ENCODE data around the gene ARGLU1.

The ARGLU1 gene

GRCh38 chr13:106505295-106505694 lies 62.6 kb downstream of the ARGLU1 start:
- DNase-seq (ENCODE audit: extremely low read depth, low read depth): no peak
- TF ChIP-seq, protein P1, sequence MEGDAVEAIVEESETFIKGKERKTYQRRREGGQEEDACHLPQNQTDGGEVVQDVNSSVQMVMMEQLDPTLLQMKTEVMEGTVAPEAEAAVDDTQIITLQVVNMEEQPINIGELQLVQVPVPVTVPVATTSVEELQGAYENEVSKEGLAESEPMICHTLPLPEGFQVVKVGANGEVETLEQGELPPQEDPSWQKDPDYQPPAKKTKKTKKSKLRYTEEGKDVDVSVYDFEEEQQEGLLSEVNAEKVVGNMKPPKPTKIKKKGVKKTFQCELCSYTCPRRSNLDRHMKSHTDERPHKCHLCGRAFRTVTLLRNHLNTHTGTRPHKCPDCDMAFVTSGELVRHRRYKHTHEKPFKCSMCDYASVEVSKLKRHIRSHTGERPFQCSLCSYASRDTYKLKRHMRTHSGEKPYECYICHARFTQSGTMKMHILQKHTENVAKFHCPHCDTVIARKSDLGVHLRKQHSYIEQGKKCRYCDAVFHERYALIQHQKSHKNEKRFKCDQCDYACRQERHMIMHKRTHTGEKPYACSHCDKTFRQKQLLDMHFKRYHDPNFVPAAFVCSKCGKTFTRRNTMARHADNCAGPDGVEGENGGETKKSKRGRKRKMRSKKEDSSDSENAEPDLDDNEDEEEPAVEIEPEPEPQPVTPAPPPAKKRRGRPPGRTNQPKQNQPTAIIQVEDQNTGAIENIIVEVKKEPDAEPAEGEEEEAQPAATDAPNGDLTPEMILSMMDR (IDR thresholded peaks at IDR 0.05; ENCODE audit: low read depth, low read length): no peak

GRCh38 chr13:106503730-106504453 lies 64.0 kb downstream of the ARGLU1 start:
- TF ChIP-seq, protein P1 (IDR thresholded peaks at IDR 0.05; ENCODE audit: low read depth, low read length): no peak

GRCh38 chr13:106503272-106503671 lies 64.7 kb downstream of the ARGLU1 start:
- no peak for DNase-seq (ENCODE audit: extremely low read depth, low read depth)
- TF ChIP-seq, protein P1 (IDR thresholded peaks at IDR 0.05; ENCODE audit: low read depth, low read length): no peak

More at GRCh38 chr13:106503730-106504453, 64.0 kb downstream of the ARGLU1 start:
- DNase-seq (ENCODE audit: extremely low read depth, low read depth): no peak

DNA sequence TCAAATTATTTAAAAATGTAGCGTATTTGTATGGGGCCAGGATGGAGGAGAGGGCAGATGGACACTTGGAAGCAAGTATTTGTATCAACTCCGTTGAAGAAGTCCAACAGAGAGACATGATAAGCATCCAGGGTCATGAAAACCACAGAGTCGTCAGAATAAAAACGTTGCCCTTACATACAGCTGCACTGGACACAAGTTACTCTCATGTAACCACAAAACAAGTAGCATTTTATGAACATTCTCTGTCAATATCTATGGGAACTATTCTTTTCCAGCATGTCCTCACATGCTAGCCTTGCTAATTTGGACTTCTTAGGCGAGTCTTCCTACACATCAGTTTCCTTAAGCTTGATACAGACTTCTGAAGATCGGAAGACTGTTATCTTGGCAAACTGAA lies 67.5 kb downstream of the ARGLU1 start:
- no peak for DNase-seq (ENCODE audit: extremely low read depth, low read depth)
- TF ChIP-seq, protein P1 (IDR thresholded peaks at IDR 0.05; ENCODE audit: low read depth, low read length): no peak

GRCh38 chr13:106499896-106500295 lies 68.0 kb downstream of the ARGLU1 start:
- no peak for DNase-seq (ENCODE audit: extremely low read depth, low read depth)
- TF ChIP-seq, protein P1 (IDR thresholded peaks at IDR 0.05; ENCODE audit: low read depth, low read length): no peak

DNA sequence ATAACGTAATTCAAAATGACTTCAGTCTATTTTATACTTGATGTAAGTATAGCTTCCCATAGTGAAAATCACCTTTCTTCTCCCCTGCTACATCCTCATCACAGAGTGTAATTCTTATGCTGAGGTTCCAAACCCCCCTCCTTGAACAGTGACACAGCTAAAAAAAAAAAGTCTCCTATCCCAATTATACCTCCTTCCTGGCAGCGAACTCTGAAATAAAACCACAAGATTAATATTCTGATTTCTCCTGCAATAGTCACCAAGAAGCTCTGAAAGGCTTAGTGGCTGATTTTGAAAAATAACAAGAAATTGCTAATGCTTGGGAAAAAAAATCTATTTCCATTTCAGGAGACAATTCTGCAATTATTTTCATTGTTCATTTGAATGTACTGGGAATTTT lies 68.8 kb downstream of the ARGLU1 start:
- no peak for DNase-seq (ENCODE audit: extremely low read depth, low read depth)
- TF ChIP-seq, protein P1 (IDR thresholded peaks at IDR 0.05; ENCODE audit: low read depth, low read length): no peak

- DNase-seq (ENCODE audit: extremely low read depth, low read depth): no peak
- TF ChIP-seq, protein P1 (IDR thresholded peaks at IDR 0.05; ENCODE audit: low read depth, low read length): no peak
These were observed 69.4 kb downstream of the ARGLU1 start for GRCh38 chr13:106498571-106498970.
